Lung (tissue), 12 donors: ENCODE data around the gene SPTBN1. TPM values are rescaled to one million over a fixed set of nuclear protein-coding genes. Genes with fewer than 3 reads are reported as not detected.

Source experiments
- ATAC-seq: fragments of 200-7000 bp; cut with Tn5 transposase; one replicate; pipeline ENCODE4 v1.9.1; 2020; ENCODE audit warnings: moderate number of reproducible peaks; ENCODE audit not compliant: insufficient read depth, low FRiP score
- DNase-seq, 3 donors: peaks; one replicate each; pipeline ENCODE4 v3.0.0-alpha.2; 2013 to 2017
- H3K27ac ChIP-seq, 2 donors: one replicate each; pipeline ENCODE4 v1.5.1; 2013; ENCODE audit warnings: mild to moderate bottlenecking in 2 of 2, moderate library complexity in 2 of 2, control low read depth in 1 of 2, inconsistent platforms in 1 of 2, low read depth in 1 of 2, low read length in 1 of 2
- H3K27me3 ChIP-seq, 3 donors: one replicate each; pipeline ENCODE4 v1.5.1; 2013; ENCODE audit warnings: low read length in 2 of 3; ENCODE audit not compliant: control insufficient read depth in 3 of 3, insufficient read depth in 3 of 3
- H3K36me3 ChIP-seq, 4 donors: one replicate each; pipeline ENCODE4 v1.5.1; 2013; ENCODE audit warnings: low read length in 4 of 4, mild to moderate bottlenecking in 1 of 4, moderate library complexity in 1 of 4; ENCODE audit not compliant: control insufficient read depth in 4 of 4, insufficient read depth in 4 of 4
- H3K4me1 ChIP-seq, 5 donors: one replicate each; pipeline ENCODE4 v1.5.1; 2013; ENCODE audit warnings: low read length in 5 of 5, mild to moderate bottlenecking in 2 of 5, moderate library complexity in 1 of 5; ENCODE audit not compliant: control insufficient read depth in 5 of 5, insufficient read depth in 5 of 5
- H3K4me3 ChIP-seq: one replicate; pipeline ENCODE4 v1.5.1; 2013; ENCODE audit warnings: mild to moderate bottlenecking, control low read depth, moderate library complexity
- H3K9ac ChIP-seq, 2 donors: one replicate each; pipeline ENCODE4 v1.5.1; 2013; ENCODE audit warnings: low read length in 2 of 2, control low read depth in 1 of 2; ENCODE audit not compliant: insufficient read depth in 1 of 2
- H3K9me3 ChIP-seq, 4 donors: one replicate each; pipeline ENCODE4 v1.5.1; 2013; ENCODE audit warnings: low read length in 3 of 4, mild to moderate bottlenecking in 1 of 4, moderate library complexity in 1 of 4; ENCODE audit not compliant: control insufficient read depth in 4 of 4, insufficient read depth in 3 of 4
- CTCF ChIP-seq: IDR thresholded peaks from 2 replicates; pipeline ENCODE4 v1.5.1; 2012; ENCODE audit warnings: mild to moderate bottlenecking; ENCODE audit errors: control extremely low read depth, extremely low read depth
- WGBS, 2 donors: extraction: QIAGEN DNeasy Blood & Tissue Kit; methylation state at CpG; one replicate each; pipeline ENCODE4 v1.1.7; 2013; 5-methylcytosine and 5-hydroxymethylcytosine counted together
- polyA plus RNA-seq, 2 donors: library from polyadenylated mRNA; stranded (reverse); fragments of 200-250 nt; gene quantifications; one replicate each; pipeline ENCODE4 v1.2.1, GENCODE V29; 2013
- total RNA-seq, 2 donors: library from RNA; depleted of rRNA in 1 of 2; stranded (reverse); fragments of >200 nt in 1 of 2; gene quantifications; one replicate each; pipeline ENCODE4 v1.2.1, GENCODE V29; 2014 to 2021
- donor health status: control.
- donor health status: control.
- donor health status: Bipolar disorder and iron deficiency.
- donor health status: healthy.
- donor health status: DM: yes; HTN: yes; CAD: no.

The SPTBN1 gene
- total and polyA plus RNA-seq, 4 donors = 89.4 to 715 (median 275) TPM

- peak overlapping the region; percentile 72 to 76 for H3K27ac ChIP-seq
- DNase-seq (no peak), ATAC-seq (peak; percentile 38)
- H3K4me3 ChIP-seq = no peak overlapping the region
- 58 to 73% methylated on average over 11 of the region's 11 CpGs for WGBS, 2 donors
- no peak for TF ChIP-seq CTCF
- H3K4me1 ChIP-seq = peaks cover 11 to 54% (median 25%) of the 10 kb centered on the region in 5 donors
- peaks cover 24 to 88% (median 67%) of the 10 kb centered on the region in 4 donors for H3K36me3 ChIP-seq
- no peaks in the 10 kb centered on the region for H3K9me3 ChIP-seq
- H3K27me3 ChIP-seq = no peaks in the 10 kb centered on the region
- H3K9ac ChIP-seq = no peak overlapping the region
Observed at GRCh38 chr2:54629914-54630857, 174.1 kb downstream of the SPTBN1 start.

GRCh38 chr2:54630858-54631497 lies 174.9 kb downstream of the SPTBN1 start:
- H3K27ac ChIP-seq = peak overlapping the region; percentile 72
- H3K27me3 ChIP-seq = no peaks in the 10 kb centered on the region
- H3K36me3 ChIP-seq = peaks cover 21 to 88% (median 63%) of the 10 kb centered on the region in 4 donors
- 81 to 88% methylated on average over 30 of the region's 30 CpGs for WGBS, 2 donors
- H3K9ac ChIP-seq = no peak overlapping the region
- ATAC-seq (no peak), DNase-seq (peak; percentile 81 to 90 (median 81))
- H3K9me3 ChIP-seq = no peaks in the 10 kb centered on the region
- H3K4me3 ChIP-seq = no peak overlapping the region
- no peak for TF ChIP-seq CTCF
- H3K4me1 ChIP-seq = peaks cover 13 to 52% (median 27%) of the 10 kb centered on the region in 5 donors

- no peak for DNase-seq
- ATAC-seq = no peak
- H3K36me3 ChIP-seq = peaks cover 13 to 84% (median 57%) of the 10 kb centered on the region in 4 donors
- H3K4me1 ChIP-seq = peaks cover 13 to 54% (median 27%) of the 10 kb centered on the region in 5 donors
- H3K9ac ChIP-seq = peak overlapping the region in 1 of 2 donors; percentile 35
- H3K27ac ChIP-seq = no peak overlapping the region
- H3K27me3 ChIP-seq = no peaks in the 10 kb centered on the region
- no peak for TF ChIP-seq CTCF
- no peaks in the 10 kb centered on the region for H3K9me3 ChIP-seq
- H3K4me3 ChIP-seq = no peak overlapping the region
- 64 to 87% methylated on average over 4 of the region's 4 CpGs for WGBS, 2 donors
Observed at GRCh38 chr2:54631755-54632154, 175.6 kb downstream of the SPTBN1 start.
